Testis (tissue), 3 donors: ENCODE data around the gene GPR4. TPM values are rescaled to one million over a fixed set of nuclear protein-coding genes. Genes with fewer than 3 reads are reported as not detected.

ENCODE experiments used
- DNase-seq: peaks from one replicate; pipeline ENCODE4 v3.0.0-alpha.2; 2019
- H3K27ac ChIP-seq, 2 donors: fragments of 200-600 bp; sonication (generic); one replicate each; pipeline ENCODE4 v1.5.1; 2019
- H3K27me3 ChIP-seq: fragments of 200-600 bp; sonication (generic); one replicate; pipeline ENCODE4 v1.5.1; 2019
- H3K36me3 ChIP-seq: fragments of 200-600 bp; sonication (generic); one replicate; pipeline ENCODE4 v1.5.1; 2017; ENCODE audit warnings: low read depth; ENCODE audit errors: missing control alignments
- H3K4me1 ChIP-seq: fragments of 200-600 bp; sonication (generic); one replicate; pipeline ENCODE4 v1.5.1; 2019
- H3K4me3 ChIP-seq, 2 donors: fragments of 200-600 bp; sonication (generic); one replicate each; pipeline ENCODE4 v1.5.1; 2017 to 2019
- H3K9me3 ChIP-seq: fragments of 200-600 bp; sonication (generic); one replicate; pipeline ENCODE4 v1.5.1; 2017
- CTCF ChIP-seq, 3 experiments: fragments of 450-650 bp in 2 of 3; fragments of 200-600 bp in 1 of 3; sonication (generic) in 1 of 3; IDR thresholded peaks; one replicate each; pipeline ENCODE4 v1.5.1; 2016 to 2019; ENCODE audit warnings: antibody characterized with exemption in 3 of 3, mild to moderate bottlenecking in 2 of 3, moderate library complexity in 1 of 3
- POLR2A ChIP-seq: fragments of 450-650 bp; IDR thresholded peaks from one replicate; pipeline ENCODE4 v1.6.1; 2017; ENCODE audit warnings: antibody characterized with exemption, mild to moderate bottlenecking, moderate library complexity
- WGBS, 2 donors: methylation state at CpG; one replicate each; pipeline ENCODE4 v1.1.5; 2018; 5-methylcytosine and 5-hydroxymethylcytosine counted together
- intact Hi-C: fragments of 100-400 bp; cut with DNase I; formaldehyde crosslinking; loops from one replicate; pipeline ENCODE4 v1.15.1; 2023; ENCODE audit warnings: low total_unique reads
- polyA plus RNA-seq: library from polyadenylated mRNA; stranded (reverse); fragments of 350-450 nt; fragmentation: Illumina TruSeq; extraction: RNeasy Lipid Tissue Mini Kit (QIAGEN cat#74804); gene quantifications from one replicate; pipeline ENCODE4 v1.2.3, GENCODE V29; 2014; ENCODE audit warnings: low read depth, low replicate concordance; ENCODE audit not compliant: insufficient read depth
- total RNA-seq, 2 donors: library from RNA; depleted of rRNA; stranded (reverse); fragments of >200 nt; gene quantifications; one replicate each; pipeline ENCODE4 v1.2.3, GENCODE V29; 2016

Gene GPR4
- total and polyA plus RNA-seq, 3 donors from 2014 or later, result 0.81 to 3.2 (median 1.9) TPM

GRCh38 chr19:45567609-45568008 lies 34.4 kb downstream of the GPR4 start:
- no peak overlapping the region for H3K27ac ChIP-seq
- no peaks in the 10 kb centered on the region for H3K27me3 ChIP-seq
- no peaks in the 10 kb centered on the region for H3K36me3 ChIP-seq
- TF ChIP-seq POLR2A (no peak), CTCF (IDR thresholded peaks at IDR 0.05) (no peak)
- no peak overlapping the region for H3K4me3 ChIP-seq
- H3K9me3 ChIP-seq, result no peaks in the 10 kb centered on the region
- no peak for DNase-seq
- intact Hi-C loops, result no loop called here
- 89 to 91% methylated on average over 2 of the region's 2 CpGs for WGBS, 2 donors
- H3K4me1 ChIP-seq, result peaks cover 4% of the 10 kb centered on the region

DNA sequence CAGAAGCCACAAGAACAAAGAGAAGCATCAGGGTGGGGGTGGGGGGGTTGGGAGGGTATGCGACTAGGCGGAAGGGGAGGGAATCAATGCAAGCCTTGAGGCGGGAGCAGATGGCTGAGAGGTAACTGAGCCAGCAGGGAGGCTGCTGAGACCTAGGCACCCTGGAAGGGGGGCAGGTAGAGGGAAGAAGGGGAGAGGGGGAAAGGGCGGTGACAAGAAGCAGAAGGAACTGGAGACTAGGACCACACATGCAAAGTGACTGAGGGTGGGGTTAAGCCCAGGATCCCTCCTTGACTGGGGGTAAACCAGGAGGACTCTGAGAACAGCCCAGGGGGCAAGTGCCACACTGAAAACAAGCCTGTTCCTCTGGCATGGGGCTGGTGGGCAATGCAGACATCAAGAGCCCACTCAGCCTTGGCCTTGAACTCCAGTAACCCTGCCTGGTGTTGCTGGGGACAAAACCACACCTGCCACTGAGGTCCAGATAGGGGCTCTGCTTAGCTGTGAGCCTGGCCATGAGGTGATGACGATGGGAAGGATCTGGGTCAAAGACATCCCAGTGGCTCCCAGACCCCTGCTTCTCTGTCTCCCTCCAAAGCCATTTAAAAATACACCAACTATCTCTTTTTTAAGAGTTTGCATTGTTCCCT lies 37.8 kb downstream of the GPR4 start:
- no peak overlapping the region for H3K27ac ChIP-seq
- H3K9me3 ChIP-seq, result no peaks in the 10 kb centered on the region
- no peaks in the 10 kb centered on the region for H3K27me3 ChIP-seq
- intact Hi-C loops, result no loop called here
- no peak for TF ChIP-seq CTCF (IDR thresholded peaks at IDR 0.05)
- no peak for TF ChIP-seq POLR2A
- no peaks in the 10 kb centered on the region for H3K36me3 ChIP-seq
- WGBS, 2 donors, result 63 to 72% methylated on average over 5 of the region's 5 CpGs
- H3K4me3 ChIP-seq, result no peak overlapping the region
- H3K4me1 ChIP-seq, result peaks cover 8% of the 10 kb centered on the region
- DNase-seq, result no peak

DNA sequence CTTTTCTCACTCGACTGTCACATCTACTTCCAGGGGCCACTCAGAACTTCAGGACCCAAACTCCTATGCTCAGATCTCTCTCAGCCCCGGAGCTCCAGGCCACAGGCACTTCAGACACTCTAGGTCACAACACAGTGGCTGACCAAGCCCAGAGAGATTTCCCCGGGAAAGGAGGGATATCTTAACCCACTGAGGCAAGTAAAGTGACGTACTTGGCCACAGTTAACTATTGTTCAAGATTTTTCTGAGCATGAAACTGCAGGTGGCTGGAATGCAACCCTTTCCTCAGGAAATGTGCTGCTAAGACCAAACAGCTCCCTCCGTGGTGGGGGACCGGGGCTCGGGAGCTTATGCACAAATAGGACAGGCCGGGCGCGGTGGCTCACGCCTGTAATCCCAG lies 41.3 kb downstream of the GPR4 start:
- Histone ChIP-seq H3K4me3 (no peak overlapping the region), H3K36me3 (no peaks in the 10 kb centered on the region), H3K4me1 (peaks cover 8% of the 10 kb centered on the region), H3K27ac (no peak overlapping the region), H3K9me3 (no peaks in the 10 kb centered on the region), H3K27me3 (no peaks in the 10 kb centered on the region)
- TF ChIP-seq CTCF (IDR thresholded peaks at IDR 0.05) (no peak), POLR2A (no peak)
- WGBS, 2 donors, result 89 to 98% methylated on average over 11 of the region's 11 CpGs
- DNase-seq, result no peak
- intact Hi-C loops, result no loop called here

- DNase-seq, result no peak
- H3K4me3 ChIP-seq, result no peak overlapping the region
- H3K36me3 ChIP-seq, result no peaks in the 10 kb centered on the region
- intact Hi-C loops, result no loop called here
- peaks cover 8% of the 10 kb centered on the region for H3K4me1 ChIP-seq
- H3K9me3 ChIP-seq, result no peaks in the 10 kb centered on the region
- WGBS, 2 donors, result 71 to 86% methylated on average over 5 of the region's 5 CpGs
- H3K27ac ChIP-seq, result no peak overlapping the region
- H3K27me3 ChIP-seq, result no peaks in the 10 kb centered on the region
- no peak for TF ChIP-seq POLR2A
- no peak for TF ChIP-seq CTCF (IDR thresholded peaks at IDR 0.05)
These were observed 42.0 kb downstream of the GPR4 start for GRCh38 chr19:45560038-45560437.

DNA sequence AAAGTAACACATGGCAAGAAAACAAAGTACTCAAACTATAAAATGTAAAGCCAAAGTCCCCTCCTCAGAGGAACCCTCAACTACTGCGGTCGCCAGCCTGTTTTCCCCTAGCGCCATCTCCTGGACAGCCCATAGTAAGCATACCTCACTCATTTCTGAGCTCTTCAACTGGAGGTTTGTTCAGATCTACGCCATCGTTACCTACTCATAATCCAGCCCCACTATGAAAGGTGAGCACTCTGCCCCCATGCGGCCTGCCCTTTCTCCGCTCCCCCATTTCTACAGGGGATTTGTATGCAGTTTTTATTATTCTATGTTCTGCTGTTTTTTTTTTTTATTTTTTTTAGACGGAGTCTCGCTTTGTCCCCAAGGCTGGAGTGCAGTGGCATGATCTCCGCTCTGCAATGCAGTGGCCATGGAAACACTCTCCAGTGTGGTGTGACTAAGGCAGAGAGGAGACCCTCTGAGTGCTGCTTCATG lies 43.6 kb downstream of the GPR4 start:
- Histone ChIP-seq H3K27ac (no peak overlapping the region), H3K4me1 (peaks cover 8% of the 10 kb centered on the region), H3K36me3 (no peaks in the 10 kb centered on the region), H3K27me3 (no peaks in the 10 kb centered on the region), H3K9me3 (no peaks in the 10 kb centered on the region), H3K4me3 (no peak overlapping the region)
- 60 to 63% methylated on average over 10 of the region's 10 CpGs for WGBS, 2 donors
- no peak for TF ChIP-seq POLR2A
- TF ChIP-seq CTCF (IDR thresholded peaks at IDR 0.05), result peak in 1 of 3 experiments; percentile 50
- intact Hi-C loops, result no loop called here
- peak; percentile 49 for DNase-seq
